Activated T-cell treated with anti-CD3 and anti-CD28 coated beads, Interleukin-2, amount 50 U/mL, for 48 hours (primary cell): ENCODE measurements around the gene AQP2.

Experiments
- DNase-seq, 2 experiments: peaks; one replicate each; pipeline ENCODE4 v3.0.0-alpha.2; 2020

AQP2 gene

DNA sequence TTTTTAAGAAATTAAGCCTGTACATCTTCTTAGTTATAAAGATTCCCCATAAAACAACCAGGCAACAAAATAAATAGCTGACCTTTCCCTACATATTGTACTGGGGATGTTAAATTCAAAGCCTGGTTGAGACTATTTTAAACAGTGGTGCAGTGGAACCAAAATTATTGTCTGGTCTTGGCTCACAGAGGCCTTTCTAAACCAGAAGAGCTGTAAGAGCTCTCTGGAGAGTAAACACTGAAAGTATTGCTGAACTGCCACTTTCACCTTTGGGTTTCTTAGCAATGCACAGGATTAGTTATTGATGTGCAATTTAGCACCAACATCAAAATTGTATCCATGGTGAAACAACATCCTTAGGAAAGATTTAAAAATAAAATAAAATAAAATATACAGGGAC, 54.2 kb downstream of the AQP2 start:
- no peak for DNase-seq

DNA sequence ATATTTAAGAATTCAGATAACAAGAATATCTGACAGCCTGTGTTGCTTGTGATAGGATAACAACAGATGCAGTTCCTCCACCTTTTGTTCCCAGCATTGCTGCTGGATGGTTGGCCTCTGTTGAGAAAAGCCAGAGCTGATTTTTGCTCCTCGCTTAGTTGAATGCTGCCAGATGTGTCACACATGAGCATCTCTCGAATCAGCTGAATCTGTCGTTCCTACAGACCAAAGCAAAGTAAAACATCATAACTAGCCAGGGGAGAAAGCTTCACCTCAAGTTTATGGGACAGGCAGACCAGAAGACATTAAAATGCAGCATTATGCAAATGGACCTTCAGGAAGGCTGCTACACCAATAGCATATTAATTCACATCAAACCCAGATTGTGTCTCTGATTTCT, 54.6 kb downstream of the AQP2 start:
- no peak for DNase-seq

DNA sequence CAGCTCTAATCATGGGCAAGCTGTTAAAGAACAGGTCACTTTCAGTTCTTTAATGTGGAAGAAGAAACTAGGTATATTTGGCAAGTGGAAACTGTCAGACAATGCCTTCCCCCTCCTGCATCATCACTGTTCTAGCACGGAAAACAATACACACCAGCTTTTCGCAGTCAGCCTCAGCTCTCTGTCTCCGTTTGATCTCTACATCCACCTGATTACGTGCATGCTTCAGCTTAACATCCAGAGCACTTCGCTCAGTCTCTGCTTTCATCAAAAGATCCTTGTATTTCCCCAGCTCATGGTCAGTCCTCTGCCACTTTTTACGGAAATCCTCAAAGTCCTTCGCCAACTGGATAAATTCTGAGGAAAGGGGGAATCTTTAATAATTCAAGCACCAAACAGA, 55.7 kb downstream of the AQP2 start:
- no peak for DNase-seq

- no peak for DNase-seq
Measured at GRCh38 chr12:50006754-50007442, 56.4 kb downstream of the AQP2 start.
